Measurements from ENCODE around the gene NPHS1.

The NPHS1 gene

GRCh38 chr19:35868172-35868822 lies 16.0 kb upstream of the NPHS1 start, which contains the start of gene APLP1:
Gene APLP1, plus strand, starts transcription at chr19:35868574. Its CDS starts 63 bp downstream, at chr19:35868637.
- no peaks in the 10 kb centered on the region for H3K36me3 Mint-ChIP-seq
- H3K9me3 Mint-ChIP-seq: no peaks in the 10 kb centered on the region
- H3K4me1 Mint-ChIP-seq: peaks cover 25% of the 10 kb centered on the region
- DNase-seq (ENCODE audit: low spot score in 2 of 2) (peak; percentile 68 to 74), ATAC-seq (peak; percentile 79)
- no peak within 1 kb of the TSS for H3K27ac Mint-ChIP-seq
- H3K4me3 Mint-ChIP-seq: peak within 1 kb of the TSS; percentile 66

GRCh38 chr19:35863018-35863417 lies 10.7 kb upstream of the NPHS1 start:
- DNase-seq (ENCODE audit: low spot score in 2 of 2) (no peak), ATAC-seq (no peak)
- Mint-ChIP-seq H3K27ac (no peak overlapping the region), H3K4me3 (no peak overlapping the region), H3K4me1 (peaks cover 13% of the 10 kb centered on the region), H3K36me3 (no peaks in the 10 kb centered on the region), H3K9me3 (no peaks in the 10 kb centered on the region)

- Mint-ChIP-seq H3K36me3 (no peaks in the 10 kb centered on the region), H3K4me1 (peaks cover 8% of the 10 kb centered on the region), H3K27ac (no peak overlapping the region), H3K4me3 (no peak overlapping the region), H3K9me3 (no peaks in the 10 kb centered on the region)
- ATAC-seq (no peak), DNase-seq (ENCODE audit: low spot score in 2 of 2) (no peak)
Observed at GRCh38 chr19:35862528-35862927, 10.2 kb upstream of the NPHS1 start.

DNA sequence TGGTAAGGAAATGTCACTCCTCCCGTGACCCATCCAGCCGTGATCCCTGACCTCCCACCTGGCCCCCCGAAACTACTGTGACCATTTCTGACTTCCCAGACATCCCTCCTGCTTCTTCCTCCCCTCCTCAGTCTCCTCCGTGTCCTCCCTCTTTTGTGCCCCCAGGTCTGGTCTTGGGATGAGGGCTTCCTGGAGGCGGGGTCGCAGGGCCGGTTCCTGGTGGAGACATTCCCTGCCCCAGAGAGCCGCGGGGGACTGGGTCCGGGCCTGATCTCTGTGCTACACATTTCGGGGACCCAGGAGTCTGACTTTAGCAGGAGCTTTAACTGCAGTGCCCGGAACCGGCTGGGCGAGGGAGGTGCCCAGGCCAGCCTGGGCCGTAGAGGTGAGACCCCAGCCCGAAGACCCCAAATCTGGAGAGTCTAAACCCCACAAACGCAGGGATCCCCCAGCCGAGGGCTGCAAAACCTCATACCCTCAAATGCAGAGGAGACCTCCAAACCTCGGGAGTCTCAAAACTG lies 9.4 kb upstream of the NPHS1 start:
- no peak for DNase-seq (ENCODE audit: low spot score in 2 of 2)
- no peak overlapping the region for H3K4me3 Mint-ChIP-seq
- H3K27ac Mint-ChIP-seq: no peak overlapping the region
- peaks cover 11% of the 10 kb centered on the region for H3K4me1 Mint-ChIP-seq
- no peak for ATAC-seq
- no peaks in the 10 kb centered on the region for H3K9me3 Mint-ChIP-seq
- no peaks in the 10 kb centered on the region for H3K36me3 Mint-ChIP-seq

- DNase-seq (ENCODE audit: low spot score in 2 of 2) (no peak), ATAC-seq (no peak)
- H3K4me3 Mint-ChIP-seq: no peak overlapping the region
- H3K9me3 Mint-ChIP-seq: no peaks in the 10 kb centered on the region
- no peaks in the 10 kb centered on the region for H3K36me3 Mint-ChIP-seq
- peaks cover 12% of the 10 kb centered on the region for H3K4me1 Mint-ChIP-seq
- no peak overlapping the region for H3K27ac Mint-ChIP-seq
Observed at GRCh38 chr19:35860818-35861639, 8.7 kb upstream of the NPHS1 start.

DNA sequence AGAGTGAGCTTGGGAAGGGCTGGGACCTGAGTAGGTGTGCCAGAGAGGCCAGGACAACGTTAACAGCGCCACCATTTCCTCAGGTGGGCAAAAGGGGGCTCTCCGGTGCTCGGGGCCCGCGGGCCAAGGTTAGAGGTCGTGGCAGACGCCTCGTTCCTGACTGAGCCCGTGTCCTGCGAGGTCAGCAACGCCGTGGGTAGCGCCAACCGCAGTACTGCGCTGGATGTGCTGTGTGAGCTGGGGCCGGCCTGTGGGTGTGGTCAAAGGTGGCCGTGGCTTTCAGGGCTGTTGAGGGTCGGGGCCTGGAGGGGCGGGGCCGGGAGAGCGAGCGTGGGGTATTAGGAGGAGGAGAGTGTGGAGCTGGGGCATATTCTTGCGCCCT lies 8.1 kb upstream of the NPHS1 start:
- Mint-ChIP-seq H3K4me1 (peaks cover 16% of the 10 kb centered on the region), H3K4me3 (no peak overlapping the region), H3K9me3 (no peaks in the 10 kb centered on the region), H3K27ac (no peak overlapping the region), H3K36me3 (no peaks in the 10 kb centered on the region)
- ATAC-seq (no peak), DNase-seq (ENCODE audit: low spot score in 2 of 2) (no peak)

DNA sequence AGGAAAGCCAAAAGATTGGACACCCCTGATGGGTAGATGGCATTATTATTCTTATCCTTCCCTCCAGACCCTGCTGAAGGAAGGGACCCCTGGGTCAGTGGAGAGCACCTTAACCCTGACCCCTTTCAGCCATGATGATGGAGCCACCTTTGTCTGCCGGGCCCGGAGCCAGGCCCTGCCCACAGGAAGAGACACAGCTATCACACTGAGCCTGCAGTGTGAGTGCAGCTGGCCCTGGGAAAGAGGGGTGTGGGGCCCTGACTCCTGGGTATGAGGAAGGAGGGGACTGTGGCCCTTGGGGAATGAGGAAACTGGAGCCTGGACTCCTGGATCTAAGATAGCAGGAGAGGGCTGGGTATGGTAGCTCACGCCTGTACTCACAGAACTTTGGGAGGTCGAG lies 7.1 kb upstream of the NPHS1 start:
- H3K27ac Mint-ChIP-seq: no peak overlapping the region
- ATAC-seq: no peak

DNA sequence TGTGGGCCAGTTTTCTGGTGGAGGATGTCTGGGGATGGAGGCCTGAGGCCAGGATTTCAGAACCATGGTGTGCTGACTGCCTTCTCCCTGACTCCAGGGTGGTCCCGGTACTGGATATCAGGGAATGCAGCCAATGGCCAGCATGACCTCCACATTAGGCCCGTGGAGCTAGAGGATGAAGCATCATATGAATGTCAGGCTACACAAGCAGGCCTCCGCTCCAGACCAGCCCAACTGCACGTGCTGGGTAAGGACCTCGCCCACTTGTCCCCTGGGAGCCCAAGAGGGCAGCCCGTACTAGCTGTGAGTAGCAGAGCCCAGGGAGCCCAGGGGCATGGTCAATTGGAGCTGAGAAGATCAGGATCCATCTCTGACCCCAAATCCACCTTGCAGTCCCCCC lies 6.0 kb upstream of the NPHS1 start:
- Mint-ChIP-seq H3K9me3 (no peaks in the 10 kb centered on the region), H3K4me3 (peak overlapping the region; percentile 76), H3K36me3 (no peaks in the 10 kb centered on the region), H3K4me1 (peaks cover 19% of the 10 kb centered on the region), H3K27ac (no peak overlapping the region)
- DNase-seq (ENCODE audit: low spot score in 2 of 2): no peak
- no peak for ATAC-seq

More for the DNA sequence above, 7.1 kb upstream of the NPHS1 start:
- peaks cover 16% of the 10 kb centered on the region for H3K4me1 Mint-ChIP-seq
- no peaks in the 10 kb centered on the region for H3K9me3 Mint-ChIP-seq
- no peak for DNase-seq (ENCODE audit: low spot score in 2 of 2)
- H3K36me3 Mint-ChIP-seq: no peaks in the 10 kb centered on the region
- H3K4me3 Mint-ChIP-seq: no peak overlapping the region

DNA sequence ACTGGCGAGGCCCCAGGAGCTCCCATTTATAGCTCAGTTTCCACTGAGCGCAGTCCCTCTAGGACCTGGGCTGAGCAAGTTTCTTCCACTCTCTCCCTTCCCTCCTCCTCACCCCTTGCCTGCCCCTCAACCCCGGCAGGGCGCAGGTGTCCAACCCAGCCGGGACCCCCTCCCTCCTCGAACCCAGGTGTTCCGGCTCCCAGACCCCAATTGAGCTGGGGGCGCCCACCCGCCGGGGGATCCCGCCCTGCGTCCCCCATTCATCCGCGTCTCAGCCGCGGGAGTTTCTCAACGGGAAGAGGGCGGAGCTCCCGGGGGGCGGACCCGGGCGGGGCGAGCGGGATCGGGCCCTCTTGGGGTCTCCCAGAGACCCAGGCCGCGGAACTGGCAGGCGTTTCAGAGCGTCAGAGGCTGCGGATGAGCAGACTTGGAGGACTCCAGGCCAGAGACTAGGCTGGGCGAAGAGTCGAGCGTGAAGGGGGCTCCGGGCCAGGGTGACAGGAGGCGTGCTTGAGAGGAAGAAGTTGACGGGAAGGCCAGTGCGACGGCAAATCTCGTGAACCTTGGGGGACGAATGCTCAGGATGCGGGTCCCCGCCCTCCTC lies 4.3 kb upstream of the NPHS1 start, which contains the start of gene KIRREL2:
TSS of gene KIRREL2 (plus strand) at position 366 of the 604 bp plus-strand sequence. CDS start at position 575, 209 bp downstream.
- peak within 1 kb of the TSS; percentile 65 for H3K27ac Mint-ChIP-seq
- peak within 1 kb of the TSS; percentile 76 for H3K4me3 Mint-ChIP-seq

GRCh38 chr19:35853038-35853756 lies 893 bp upstream of the NPHS1 start:
- no peak for ATAC-seq
- Mint-ChIP-seq H3K4me3 (no peak overlapping the region), H3K36me3 (no peaks in the 10 kb centered on the region), H3K27ac (peak overlapping the region; percentile 78), H3K4me1 (peaks cover 20% of the 10 kb centered on the region), H3K9me3 (no peaks in the 10 kb centered on the region)
- DNase-seq (ENCODE audit: low spot score in 2 of 2): no peak

More for the DNA sequence above, 4.3 kb upstream of the NPHS1 start, which contains the start of gene KIRREL2:
- ATAC-seq (peak; percentile 63), DNase-seq (ENCODE audit: low spot score in 2 of 2) (peak; percentile 24 to 78)
- Mint-ChIP-seq H3K4me1 (peaks cover 26% of the 10 kb centered on the region), H3K36me3 (no peaks in the 10 kb centered on the region), H3K9me3 (no peaks in the 10 kb centered on the region)

GRCh38 chr19:35851213-35852028 lies 883 bp downstream of the NPHS1 start:
- no peak overlapping the region for H3K4me3 Mint-ChIP-seq
- H3K27ac Mint-ChIP-seq: no peak overlapping the region
- H3K36me3 Mint-ChIP-seq: no peaks in the 10 kb centered on the region
- no peak for ATAC-seq
- H3K4me1 Mint-ChIP-seq: peaks cover 19% of the 10 kb centered on the region
- H3K9me3 Mint-ChIP-seq: no peaks in the 10 kb centered on the region
- no peak for DNase-seq (ENCODE audit: low spot score in 2 of 2)

DNA sequence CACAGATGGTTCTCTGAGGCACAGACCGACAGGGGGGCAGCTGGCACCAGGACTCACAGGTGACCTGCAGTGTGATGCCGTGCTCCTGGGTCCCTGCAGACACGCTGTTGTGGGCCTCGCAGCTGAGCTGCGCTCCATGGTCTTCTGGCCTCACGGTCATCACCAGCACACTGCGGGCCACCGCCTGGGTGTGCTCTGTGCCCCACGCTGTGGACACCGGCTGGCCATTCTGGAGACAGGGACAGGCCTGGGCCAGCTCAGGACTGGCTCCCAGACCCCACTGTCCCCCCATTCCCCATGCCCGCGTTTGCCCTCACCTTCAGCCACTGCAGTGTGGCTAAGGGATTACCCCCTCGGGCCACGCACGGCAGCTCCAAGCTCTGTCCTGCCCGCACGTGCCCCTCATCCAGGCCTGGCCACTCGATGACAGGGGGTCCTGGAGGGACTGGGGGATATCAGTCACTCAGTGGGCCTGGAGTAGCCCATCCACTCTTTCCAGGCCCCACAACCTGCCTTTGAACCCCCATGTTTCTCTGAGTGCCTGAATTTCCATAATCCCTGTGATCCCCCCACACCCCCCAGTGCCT lies 3.3 kb downstream of the NPHS1 start:
- Mint-ChIP-seq H3K27ac (no peak overlapping the region), H3K4me1 (peaks cover 32% of the 10 kb centered on the region), H3K36me3 (no peaks in the 10 kb centered on the region), H3K9me3 (no peaks in the 10 kb centered on the region), H3K4me3 (no peak overlapping the region)
- no peak for ATAC-seq
- DNase-seq (ENCODE audit: low spot score in 2 of 2): no peak

DNA sequence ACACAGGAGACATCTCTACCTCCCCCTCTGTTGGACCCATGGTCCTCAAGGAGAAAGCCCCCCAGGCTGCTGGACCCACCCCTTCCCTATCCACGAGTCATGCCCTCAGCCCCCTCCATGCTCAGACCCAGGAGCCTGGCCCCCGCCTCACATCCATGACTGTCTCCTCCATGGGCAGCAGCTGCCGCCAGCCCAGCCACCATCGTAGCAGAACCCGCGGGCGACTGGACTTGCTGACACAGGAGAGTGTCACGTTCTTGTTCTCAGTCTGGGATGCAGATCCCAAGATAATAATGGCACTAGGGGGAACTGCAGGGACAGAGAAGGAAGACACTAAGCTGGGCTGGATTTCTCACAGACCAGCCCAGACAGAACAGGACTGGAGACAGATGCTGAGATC lies 3.8 kb downstream of the NPHS1 start:
- no peak for ATAC-seq
- H3K36me3 Mint-ChIP-seq: no peaks in the 10 kb centered on the region
- H3K9me3 Mint-ChIP-seq: no peaks in the 10 kb centered on the region
- DNase-seq (ENCODE audit: low spot score in 2 of 2): no peak
- peaks cover 32% of the 10 kb centered on the region for H3K4me1 Mint-ChIP-seq
- no peak overlapping the region for H3K4me3 Mint-ChIP-seq
- no peak overlapping the region for H3K27ac Mint-ChIP-seq

DNA sequence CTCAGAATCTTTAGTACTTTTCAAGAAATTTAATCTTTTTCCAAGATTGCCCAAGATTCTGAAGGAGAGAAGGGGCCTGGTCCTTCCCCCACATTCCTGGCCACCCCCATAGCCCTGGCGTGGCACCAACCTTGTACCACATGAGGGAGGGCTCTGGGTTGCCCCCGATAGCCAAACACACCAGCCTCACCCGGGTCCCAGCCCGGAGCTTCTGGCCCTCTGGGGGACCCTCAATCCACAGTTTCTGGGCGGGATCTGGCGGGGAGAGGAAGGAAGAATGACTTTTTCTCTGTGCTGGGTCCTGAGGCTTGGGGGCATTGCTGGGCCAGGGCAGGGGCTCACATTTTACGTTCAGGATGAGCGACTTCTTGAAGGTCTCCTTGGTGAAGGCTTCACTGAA lies 4.4 kb downstream of the NPHS1 start:
- Mint-ChIP-seq H3K9me3 (peaks cover 3% of the 10 kb centered on the region), H3K4me1 (peaks cover 26% of the 10 kb centered on the region), H3K27ac (no peak overlapping the region), H3K36me3 (no peaks in the 10 kb centered on the region), H3K4me3 (no peak overlapping the region)
- DNase-seq (ENCODE audit: low spot score in 2 of 2) (no peak), ATAC-seq (no peak)

Data from stimulated activated effector memory CD8-positive, alpha-beta T cell treated with anti-CD3 and anti-CD28 coated beads, Interleukin-12 subunit alpha, Interleukin-12 subunit beta, amount 100 ng/mL, for 72 hours (primary cell).